Lower lobe of right lung (tissue), 2 donors: ENCODE measurements around the gene PLD5. TPM values are rescaled to one million over a fixed set of nuclear protein-coding genes. Genes with fewer than 3 reads are reported as not detected.

Experiments used
- ATAC-seq, 2 donors: fragments of 200-7000 bp; cut with Tn5 transposase; one replicate each; pipeline ENCODE4 v1.9.1; 2020 to 2022; ENCODE audit warnings: mild to moderate bottlenecking in 2 of 2, moderate library complexity in 2 of 2
- DNase-seq: peaks from one replicate; pipeline ENCODE4 v3.0.0-alpha.2; 2020
- H3K27ac ChIP-seq: fragments of 200-600 bp; one replicate; pipeline ENCODE4 v1.8.0; 2022
- H3K27me3 ChIP-seq: fragments of 200-600 bp; one replicate; pipeline ENCODE4 v1.8.0; 2022; ENCODE audit warnings: low read depth
- H3K36me3 ChIP-seq: fragments of 200-600 bp; one replicate; pipeline ENCODE4 v1.8.0; 2022; ENCODE audit warnings: mild to moderate bottlenecking
- H3K4me1 ChIP-seq: fragments of 200-600 bp; one replicate; pipeline ENCODE4 v1.8.0; 2022
- H3K4me3 ChIP-seq: fragments of 200-600 bp; one replicate; pipeline ENCODE4 v1.8.0; 2022; ENCODE audit warnings: mild to moderate bottlenecking
- H3K9me3 ChIP-seq: fragments of 200-600 bp; one replicate; pipeline ENCODE4 v1.8.0; 2022
- intact Hi-C: fragments of 100-400 bp; cut with DNase I; formaldehyde crosslinking; loops from one replicate; pipeline ENCODE4 v1.11.0; 2022
- total RNA-seq: library from RNA; stranded (reverse); fragmentation: NEBNext Ultra II Directional; extraction: Animal tissue kit (Norgen Biotek cat#: 25700); gene quantifications from one replicate; pipeline ENCODE4 v1.2.1, GENCODE V29; 2021
- TF ChIP-seq, protein P1 (sequence below): fragments of 200-600 bp; IDR thresholded peaks from one replicate; pipeline ENCODE4 v1.8.0; 2022; ENCODE audit warnings: antibody characterized with exemption, mild to moderate bottlenecking
- donor health status: DM: no; HTN: yes; CAD: no; lungs with severe emphysema.

Gene PLD5
- total RNA-seq, 1 donor from 2014 or later: 0.21 TPM

DNA sequence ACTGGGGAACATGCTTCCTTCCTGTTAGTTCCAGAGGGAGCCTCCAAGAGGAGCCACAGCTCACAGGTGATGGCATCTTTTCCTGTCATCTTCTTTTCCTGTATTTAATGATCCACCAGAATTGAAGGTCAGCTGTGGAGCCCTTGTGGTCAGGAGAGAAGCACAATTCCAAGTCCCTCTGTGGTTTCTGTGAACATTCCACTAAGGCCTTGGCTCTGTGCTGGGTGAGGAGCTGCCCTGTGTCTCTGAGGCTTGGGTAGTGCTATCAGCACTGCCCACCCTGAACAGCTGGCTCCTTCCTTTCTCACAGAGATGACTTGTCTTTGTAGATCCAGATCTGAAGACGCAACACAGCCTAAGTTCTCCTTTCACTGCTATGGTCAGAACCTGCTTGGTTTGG lies 383.7 kb downstream of the PLD5 start:
- intact Hi-C loops: no loop called here

DNA sequence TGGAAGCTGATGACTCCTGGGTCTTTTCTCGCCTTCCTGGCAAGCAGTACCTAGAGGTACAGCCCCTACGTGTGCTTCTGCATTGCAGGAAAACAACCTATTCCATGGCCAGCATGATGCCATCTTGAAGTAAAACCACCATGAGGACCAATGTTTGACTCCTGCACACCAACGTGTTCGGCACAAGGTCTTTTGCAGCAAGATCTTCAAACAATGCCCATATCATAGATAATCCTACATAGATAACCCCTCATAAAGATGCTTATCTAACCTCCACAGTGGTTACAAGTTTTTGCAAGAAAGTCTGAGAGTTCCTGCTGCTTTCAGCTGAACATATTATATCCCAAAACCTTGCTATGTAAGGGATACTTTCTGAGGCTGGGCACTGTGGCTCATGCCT lies 384.5 kb downstream of the PLD5 start:
- Histone ChIP-seq H3K27me3 (no peaks in the 10 kb centered on the region), H3K27ac (no peak overlapping the region), H3K9me3 (no peaks in the 10 kb centered on the region), H3K4me3 (no peak overlapping the region), H3K36me3 (no peaks in the 10 kb centered on the region), H3K4me1 (no peaks in the 10 kb centered on the region)
- DNase-seq (no peak), ATAC-seq (no peak)
- TF ChIP-seq, protein P1, sequence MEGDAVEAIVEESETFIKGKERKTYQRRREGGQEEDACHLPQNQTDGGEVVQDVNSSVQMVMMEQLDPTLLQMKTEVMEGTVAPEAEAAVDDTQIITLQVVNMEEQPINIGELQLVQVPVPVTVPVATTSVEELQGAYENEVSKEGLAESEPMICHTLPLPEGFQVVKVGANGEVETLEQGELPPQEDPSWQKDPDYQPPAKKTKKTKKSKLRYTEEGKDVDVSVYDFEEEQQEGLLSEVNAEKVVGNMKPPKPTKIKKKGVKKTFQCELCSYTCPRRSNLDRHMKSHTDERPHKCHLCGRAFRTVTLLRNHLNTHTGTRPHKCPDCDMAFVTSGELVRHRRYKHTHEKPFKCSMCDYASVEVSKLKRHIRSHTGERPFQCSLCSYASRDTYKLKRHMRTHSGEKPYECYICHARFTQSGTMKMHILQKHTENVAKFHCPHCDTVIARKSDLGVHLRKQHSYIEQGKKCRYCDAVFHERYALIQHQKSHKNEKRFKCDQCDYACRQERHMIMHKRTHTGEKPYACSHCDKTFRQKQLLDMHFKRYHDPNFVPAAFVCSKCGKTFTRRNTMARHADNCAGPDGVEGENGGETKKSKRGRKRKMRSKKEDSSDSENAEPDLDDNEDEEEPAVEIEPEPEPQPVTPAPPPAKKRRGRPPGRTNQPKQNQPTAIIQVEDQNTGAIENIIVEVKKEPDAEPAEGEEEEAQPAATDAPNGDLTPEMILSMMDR: no peak
- intact Hi-C loops: no loop called here

More for the DNA sequence above, 383.7 kb downstream of the PLD5 start:
- Histone ChIP-seq H3K4me3 (no peak overlapping the region), H3K9me3 (no peaks in the 10 kb centered on the region), H3K4me1 (no peaks in the 10 kb centered on the region), H3K27ac (no peak overlapping the region), H3K36me3 (no peaks in the 10 kb centered on the region), H3K27me3 (no peaks in the 10 kb centered on the region)
- DNase-seq: no peak
- no peak for ATAC-seq
- TF ChIP-seq, protein P1: no peak

DNA sequence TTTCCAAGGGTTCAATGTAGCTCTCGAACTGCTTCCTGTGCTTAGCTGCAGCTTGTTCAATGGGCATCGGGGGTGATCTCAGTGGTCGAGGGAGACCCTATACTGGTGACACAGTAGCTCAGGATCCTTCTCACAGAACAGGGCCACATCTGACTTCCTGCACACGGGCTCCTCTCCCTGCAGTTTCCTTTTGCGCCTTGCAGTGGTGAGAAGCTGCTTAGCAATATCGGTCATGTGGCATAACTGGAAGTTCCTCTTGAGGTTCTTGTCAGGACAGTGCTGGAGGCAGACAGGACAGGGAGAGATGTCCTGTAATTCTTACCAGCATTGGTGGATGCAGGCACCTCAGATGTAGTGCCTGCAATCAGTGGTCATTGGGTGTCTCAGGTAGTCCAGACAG lies 385.1 kb downstream of the PLD5 start:
- TF ChIP-seq, protein P1: no peak
- H3K27me3 ChIP-seq: no peaks in the 10 kb centered on the region
- no peaks in the 10 kb centered on the region for H3K9me3 ChIP-seq
- H3K4me1 ChIP-seq: no peaks in the 10 kb centered on the region
- ATAC-seq (peak; percentile 39 to 45), DNase-seq (no peak)
- intact Hi-C loops: no loop called here
- H3K36me3 ChIP-seq: no peaks in the 10 kb centered on the region
- H3K4me3 ChIP-seq: no peak overlapping the region
- no peak overlapping the region for H3K27ac ChIP-seq

DNA sequence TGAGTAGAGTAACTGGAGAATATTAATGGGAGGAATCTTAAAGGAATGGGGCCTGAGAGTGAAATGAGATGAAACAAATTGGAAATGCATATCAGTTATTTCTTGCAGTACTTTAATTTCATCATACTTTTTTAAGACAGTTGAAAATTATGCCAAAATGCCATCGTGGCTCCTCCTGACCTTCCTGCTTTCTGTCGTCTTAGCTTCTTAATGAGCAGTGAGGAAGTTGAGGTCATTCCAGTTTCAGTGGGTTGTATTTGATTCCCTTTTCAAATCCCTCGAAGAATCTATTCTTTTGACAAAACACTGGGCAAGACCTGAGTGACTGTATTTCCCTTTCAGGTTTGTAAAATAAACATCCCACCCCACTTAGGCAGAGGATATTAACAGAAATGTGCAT lies 390.7 kb downstream of the PLD5 start:
- intact Hi-C loops: no loop called here

DNA sequence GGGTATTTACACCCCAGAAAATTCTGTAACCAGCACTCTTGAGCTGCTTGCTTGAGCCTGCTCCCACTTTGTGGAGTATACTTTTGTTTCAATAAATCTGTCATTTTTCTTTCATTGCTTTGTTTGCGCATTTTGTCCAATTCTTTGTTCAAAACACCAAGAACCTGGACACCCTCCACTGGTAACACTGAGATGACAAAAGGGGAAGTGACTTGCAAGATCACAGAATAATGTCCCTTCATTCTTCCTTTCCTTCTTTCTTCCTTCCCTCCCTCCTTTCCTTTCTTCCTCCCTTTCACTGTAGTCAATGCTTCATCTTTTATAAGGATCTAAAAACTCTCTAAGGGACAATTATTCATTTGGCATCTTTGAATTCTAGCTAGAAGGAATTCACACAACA lies 391.1 kb downstream of the PLD5 start:
- H3K27me3 ChIP-seq: no peaks in the 10 kb centered on the region
- no peaks in the 10 kb centered on the region for H3K9me3 ChIP-seq
- intact Hi-C loops: no loop called here
- DNase-seq: no peak
- ATAC-seq: no peak
- H3K4me1 ChIP-seq: no peaks in the 10 kb centered on the region
- no peak overlapping the region for H3K4me3 ChIP-seq
- TF ChIP-seq, protein P1: no peak
- H3K27ac ChIP-seq: no peak overlapping the region
- no peaks in the 10 kb centered on the region for H3K36me3 ChIP-seq

More for the DNA sequence above, 390.7 kb downstream of the PLD5 start:
- Histone ChIP-seq H3K36me3 (no peaks in the 10 kb centered on the region), H3K4me1 (no peaks in the 10 kb centered on the region), H3K27ac (no peak overlapping the region), H3K9me3 (no peaks in the 10 kb centered on the region), H3K4me3 (no peak overlapping the region), H3K27me3 (no peaks in the 10 kb centered on the region)
- no peak for DNase-seq
- TF ChIP-seq, protein P1: no peak
- no peak for ATAC-seq
